Measurements from ENCODE around the gene MN1.

Gene MN1

DNA sequence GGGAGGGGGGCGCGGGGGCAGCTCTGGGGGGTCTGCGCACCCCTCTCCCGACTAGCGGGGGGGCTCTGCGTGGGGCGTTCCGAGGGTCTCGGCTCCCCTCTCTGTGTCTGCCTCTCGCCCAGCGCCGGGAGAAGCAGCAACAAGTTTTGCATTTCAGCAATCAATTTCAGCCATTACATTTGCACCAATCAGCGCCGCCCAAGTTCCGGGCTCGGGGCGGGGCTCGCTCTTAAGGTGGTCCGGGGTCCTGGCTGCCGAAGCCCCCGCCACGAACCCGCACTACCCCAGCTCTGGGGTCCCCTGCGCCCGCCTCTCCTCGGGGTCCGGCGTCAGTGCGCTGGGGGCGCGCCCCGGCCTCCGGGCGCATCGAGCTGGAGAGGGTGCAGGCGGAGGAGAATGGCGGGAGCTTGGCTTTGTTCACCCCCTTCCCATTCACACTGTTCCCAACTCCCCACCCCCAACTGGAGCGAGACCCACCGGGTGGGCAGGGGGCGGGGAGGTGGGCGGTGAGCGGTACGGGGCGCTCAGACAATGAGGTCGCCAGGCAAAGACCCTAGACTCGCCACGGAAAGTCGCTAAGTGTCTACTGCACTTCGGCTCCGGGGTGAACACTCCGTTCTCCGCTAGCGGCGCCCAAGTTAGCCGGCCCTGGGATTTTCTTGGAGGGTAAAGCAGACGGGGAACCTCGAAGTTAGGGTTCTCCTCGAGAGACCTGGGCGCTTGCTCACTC is at the start of gene MN1:
MN1 (minus strand) TSS at position 141 of the 730 bp plus-strand sequence. CDS start 1,213 bp downstream, outside the sequence.
- ATAC-seq (replicated peaks) = peak; percentile 54 to 64
- Mint-ChIP-seq H3K9me3 (no peaks in the 10 kb centered on the region), H3K27me3 (peaks cover 37 to 44% of the 10 kb centered on the region in 2 donors), H3K36me3 (peaks cover 0 to 3% of the 10 kb centered on the region in 2 donors), H3K4me3 (peak within 1 kb of the TSS; percentile 83 to 88), H3K27ac (peak within 1 kb of the TSS; percentile 9), H3K4me1 (peaks cover 9 to 27% of the 10 kb centered on the region in 2 donors)
- peak; percentile 17 for DNase-seq

DNA sequence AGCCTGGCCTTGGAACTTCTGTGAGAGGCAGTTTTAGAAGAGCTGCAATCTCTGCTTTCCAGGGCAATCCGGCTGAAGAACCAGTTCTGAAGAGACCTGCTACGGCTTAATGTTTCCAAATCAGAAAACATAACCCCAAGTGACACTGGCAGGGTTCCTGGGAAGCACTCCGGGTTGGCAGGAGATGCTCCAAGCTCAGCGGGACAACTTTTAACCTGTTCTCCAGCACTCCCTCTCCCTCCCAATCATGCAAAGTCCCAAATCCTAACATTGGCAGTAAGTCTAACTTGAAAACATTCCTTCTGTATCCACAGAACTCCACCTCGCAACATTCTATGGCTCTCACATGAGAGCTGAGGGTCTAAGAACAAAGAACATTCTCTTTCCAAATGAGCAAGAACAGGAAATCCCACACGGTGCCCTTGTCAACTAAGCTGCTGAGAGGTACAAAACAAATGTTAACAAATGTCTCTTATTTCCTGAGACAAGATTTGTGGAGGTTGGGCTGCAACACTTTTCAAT is 48.5 kb upstream of the MN1 start:
- Mint-ChIP-seq H3K4me1 (peaks cover 8 to 17% of the 10 kb centered on the region in 2 donors), H3K9me3 (no peaks in the 10 kb centered on the region), H3K36me3 (peaks cover 57 to 74% of the 10 kb centered on the region in 2 donors), H3K4me3 (no peak overlapping the region), H3K27me3 (no peaks in the 10 kb centered on the region), H3K27ac (peak overlapping the region; percentile 84)
- DNase-seq (no peak), ATAC-seq (replicated peaks) (no peak)

DNA sequence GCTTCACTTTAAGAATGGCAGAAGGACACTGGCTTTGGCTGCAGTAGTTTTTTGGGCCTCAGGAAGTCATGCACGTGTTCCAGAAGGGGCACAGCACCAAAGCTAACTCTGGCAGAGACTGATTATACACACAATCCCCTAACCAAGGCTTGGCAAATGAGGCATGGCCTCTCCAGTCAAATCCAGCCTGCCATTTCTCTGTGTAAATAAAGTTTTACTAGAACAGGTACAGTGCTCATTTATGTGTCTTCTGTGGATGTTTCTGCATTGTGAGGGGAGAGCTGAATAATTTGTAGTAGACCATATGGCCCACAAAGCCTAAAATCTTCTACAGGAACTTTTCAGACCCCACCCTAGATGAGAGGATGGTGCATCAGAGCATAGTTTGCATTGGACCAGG is 46.4 kb upstream of the MN1 start:
- no peak for DNase-seq
- Mint-ChIP-seq H3K9me3 (no peaks in the 10 kb centered on the region), H3K4me3 (no peak overlapping the region), H3K36me3 (peaks cover 51 to 69% of the 10 kb centered on the region in 2 donors), H3K27ac (peak overlapping the region; percentile 2), H3K4me1 (peaks cover 8 to 17% of the 10 kb centered on the region in 2 donors), H3K27me3 (no peaks in the 10 kb centered on the region)
- no peak for ATAC-seq (replicated peaks)

DNA sequence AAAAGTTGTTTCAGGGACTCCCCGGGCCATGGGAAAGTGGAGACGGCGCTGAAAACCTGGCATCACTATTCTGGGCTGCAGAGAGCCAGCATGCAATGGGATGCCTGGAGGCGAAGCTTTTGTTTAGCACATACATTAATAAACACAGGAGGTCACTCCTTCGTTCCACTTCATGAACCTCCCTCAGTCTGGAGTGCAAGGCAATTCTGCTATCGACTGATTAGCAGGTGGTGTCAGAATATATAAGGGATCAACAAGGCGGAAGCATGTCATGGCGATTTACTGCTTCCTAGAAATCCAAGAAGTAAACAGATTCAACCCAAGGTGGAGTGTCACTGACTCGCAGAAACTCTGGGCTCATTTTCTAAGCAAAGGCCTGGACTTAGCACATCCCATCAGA is 45.4 kb upstream of the MN1 start:
- no peak overlapping the region for H3K27ac Mint-ChIP-seq
- peaks cover 50 to 73% of the 10 kb centered on the region in 2 donors for H3K36me3 Mint-ChIP-seq
- H3K4me1 Mint-ChIP-seq = peaks cover 6 to 10% of the 10 kb centered on the region in 2 donors
- no peaks in the 10 kb centered on the region for H3K9me3 Mint-ChIP-seq
- no peak overlapping the region for H3K4me3 Mint-ChIP-seq
- H3K27me3 Mint-ChIP-seq = no peaks in the 10 kb centered on the region
- DNase-seq (no peak), ATAC-seq (replicated peaks) (no peak)

DNA sequence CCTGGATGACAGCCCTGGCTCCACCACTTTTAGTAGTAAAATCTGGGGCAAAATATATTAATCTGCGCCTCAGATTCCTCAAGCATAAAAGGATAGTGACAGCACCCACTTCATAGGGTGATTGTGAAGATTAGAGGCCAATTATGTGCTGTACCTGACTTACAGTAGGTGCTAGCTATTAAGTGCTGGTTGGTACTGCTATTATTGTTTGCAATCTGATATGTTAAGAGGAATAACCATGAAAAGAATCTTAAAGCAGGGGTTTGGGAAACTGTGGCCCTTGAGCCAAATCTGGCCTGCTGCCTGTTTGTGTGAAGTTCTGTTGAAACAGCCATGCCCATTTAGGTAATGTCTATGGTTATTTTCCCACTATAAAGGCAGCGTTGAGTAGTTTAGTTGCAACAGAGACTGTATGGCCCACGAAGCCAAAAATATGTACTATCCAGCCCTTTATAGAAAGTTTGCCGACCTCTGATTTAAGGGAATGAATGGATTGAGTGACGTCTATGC is 44.7 kb upstream of the MN1 start:
- Mint-ChIP-seq H3K36me3 (peaks cover 53 to 76% of the 10 kb centered on the region in 2 donors), H3K9me3 (no peaks in the 10 kb centered on the region), H3K27ac (no peak overlapping the region), H3K27me3 (no peaks in the 10 kb centered on the region), H3K4me3 (no peak overlapping the region), H3K4me1 (peaks cover 5 to 8% of the 10 kb centered on the region in 2 donors)
- no peak for ATAC-seq (replicated peaks)
- no peak for DNase-seq

DNA sequence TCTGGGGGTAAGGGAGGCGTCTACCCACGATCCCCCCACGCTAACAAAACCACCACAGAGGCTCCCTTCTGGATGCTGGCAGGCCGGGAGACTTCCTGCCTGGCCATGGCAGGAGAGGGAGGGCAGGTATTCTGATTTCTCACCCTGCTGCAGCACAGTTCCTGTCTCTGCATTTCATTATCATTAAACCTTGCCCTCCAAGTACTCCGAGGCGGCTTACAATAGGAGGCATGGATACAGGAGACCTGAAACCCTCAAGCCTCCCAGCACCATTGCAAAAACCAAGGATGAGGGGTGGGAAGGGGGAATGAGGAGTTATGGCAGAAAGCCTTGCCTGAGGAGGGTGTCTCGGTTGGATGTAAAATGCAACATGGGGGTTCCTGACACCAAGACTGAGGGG is 44.1 kb upstream of the MN1 start:
- no peaks in the 10 kb centered on the region for H3K9me3 Mint-ChIP-seq
- H3K27me3 Mint-ChIP-seq = no peaks in the 10 kb centered on the region

DNA sequence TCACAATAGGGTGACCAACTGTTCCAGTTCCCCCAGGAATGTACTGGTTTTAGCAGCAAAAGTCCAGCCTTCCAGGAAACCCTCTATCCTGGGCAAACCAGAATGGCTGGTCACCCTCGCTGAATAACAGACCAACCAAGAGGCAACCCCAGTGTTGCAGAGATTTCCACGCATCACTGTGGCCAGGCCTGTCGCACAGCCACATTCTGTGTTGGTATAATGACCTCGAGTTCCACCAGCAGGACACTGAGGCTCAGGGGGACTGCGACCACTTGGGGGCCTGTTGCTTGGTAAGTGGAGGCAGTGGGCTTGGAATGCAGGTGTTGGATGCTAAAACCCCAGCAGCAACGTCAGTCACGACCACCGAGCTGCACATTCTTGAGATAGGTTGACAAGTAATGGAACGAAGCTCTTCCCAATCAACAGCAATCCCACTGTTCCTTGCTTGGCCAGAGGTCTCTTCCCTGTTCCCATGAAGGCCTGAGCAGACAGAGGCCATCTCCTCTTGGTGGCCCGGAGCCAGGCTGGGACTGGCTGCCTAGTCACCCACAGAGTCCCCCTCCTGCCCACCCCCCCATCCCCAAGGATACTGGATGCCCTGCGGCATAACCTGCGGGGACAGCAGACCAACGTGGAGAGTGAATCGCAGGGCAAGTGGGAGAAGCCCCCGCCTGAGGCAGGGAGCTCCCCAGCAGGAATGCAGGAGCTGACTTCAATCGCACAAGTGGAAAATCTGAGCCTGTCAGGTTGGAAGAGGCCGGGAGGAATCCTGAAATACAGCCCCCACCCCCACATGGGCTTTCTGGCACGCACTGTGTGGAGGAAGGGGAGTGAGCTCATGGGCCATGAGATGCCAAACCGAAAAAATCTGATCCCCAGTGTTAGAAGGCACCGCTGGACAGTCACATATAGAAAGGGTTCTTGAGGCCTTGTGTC is 43.4 kb upstream of the MN1 start:
- Mint-ChIP-seq H3K27ac (peak overlapping the region; percentile 37), H3K36me3 (peaks cover 48 to 76% of the 10 kb centered on the region in 2 donors), H3K27me3 (no peaks in the 10 kb centered on the region), H3K9me3 (no peaks in the 10 kb centered on the region), H3K4me1 (peaks cover 0 to 5% of the 10 kb centered on the region in 2 donors), H3K4me3 (no peak overlapping the region)
- no peak for ATAC-seq (replicated peaks)
- no peak for DNase-seq

More for the DNA sequence above, 44.1 kb upstream of the MN1 start:
- peak overlapping the region; percentile 37 for H3K27ac Mint-ChIP-seq
- ATAC-seq (replicated peaks) = no peak
- peaks cover 51 to 77% of the 10 kb centered on the region in 2 donors for H3K36me3 Mint-ChIP-seq
- no peak overlapping the region for H3K4me3 Mint-ChIP-seq
- peaks cover 4 to 5% of the 10 kb centered on the region in 2 donors for H3K4me1 Mint-ChIP-seq
- no peak for DNase-seq

DNA sequence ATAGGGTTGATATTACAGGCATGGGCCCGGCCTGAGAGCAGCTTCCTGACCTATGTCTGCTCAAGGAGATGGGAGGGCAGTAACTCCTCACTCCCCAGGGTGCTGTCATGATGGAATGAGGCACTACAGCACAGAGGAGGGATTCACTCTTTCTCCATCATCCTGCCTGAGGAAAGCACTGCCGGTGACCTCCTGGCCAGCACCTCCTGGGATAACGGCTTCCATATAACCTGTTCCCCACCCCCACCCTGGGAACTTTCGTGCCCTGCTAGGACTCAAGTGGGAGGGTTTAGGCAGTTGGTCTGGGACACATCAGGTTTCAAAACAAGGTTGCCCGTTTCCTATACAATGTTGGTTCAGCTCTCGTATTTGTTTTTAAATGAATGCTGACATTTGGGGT is 42.7 kb upstream of the MN1 start:
- no peaks in the 10 kb centered on the region for H3K27me3 Mint-ChIP-seq

DNA sequence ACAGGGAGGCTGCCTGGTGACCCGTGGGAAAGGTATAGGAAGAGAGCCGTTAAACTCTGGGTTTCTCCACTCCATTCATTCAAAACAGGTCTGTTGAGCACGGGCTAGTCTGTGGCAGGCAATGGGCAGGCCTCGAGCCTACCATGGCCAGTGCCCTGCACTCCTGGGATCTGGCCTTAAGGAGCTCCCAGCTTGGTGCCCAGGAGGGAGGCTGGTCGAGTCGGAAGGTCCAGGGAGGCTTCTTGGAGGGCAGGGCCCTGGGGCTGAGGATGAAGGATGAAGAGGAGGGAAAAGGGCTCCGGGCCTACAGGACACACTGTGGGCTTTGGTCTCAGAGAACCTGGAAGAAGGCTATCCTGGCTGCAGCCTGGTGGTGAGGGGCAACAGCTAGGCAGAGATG is 41.9 kb upstream of the MN1 start:
- ATAC-seq (replicated peaks) (no peak), DNase-seq (no peak)
- Mint-ChIP-seq H3K27me3 (no peaks in the 10 kb centered on the region), H3K27ac (peak overlapping the region; percentile 59), H3K4me3 (no peak overlapping the region), H3K4me1 (peaks cover 0 to 5% of the 10 kb centered on the region in 2 donors), H3K9me3 (peaks cover 3 to 4% of the 10 kb centered on the region in 2 donors), H3K36me3 (peaks cover 49 to 79% of the 10 kb centered on the region in 2 donors)

More for the DNA sequence above, 42.7 kb upstream of the MN1 start:
- DNase-seq (no peak), ATAC-seq (replicated peaks) (no peak)
- H3K9me3 Mint-ChIP-seq = no peaks in the 10 kb centered on the region
- H3K4me1 Mint-ChIP-seq = peaks cover 0 to 5% of the 10 kb centered on the region in 2 donors
- no peak overlapping the region for H3K27ac Mint-ChIP-seq
- H3K4me3 Mint-ChIP-seq = no peak overlapping the region
- peaks cover 49 to 78% of the 10 kb centered on the region in 2 donors for H3K36me3 Mint-ChIP-seq

DNA sequence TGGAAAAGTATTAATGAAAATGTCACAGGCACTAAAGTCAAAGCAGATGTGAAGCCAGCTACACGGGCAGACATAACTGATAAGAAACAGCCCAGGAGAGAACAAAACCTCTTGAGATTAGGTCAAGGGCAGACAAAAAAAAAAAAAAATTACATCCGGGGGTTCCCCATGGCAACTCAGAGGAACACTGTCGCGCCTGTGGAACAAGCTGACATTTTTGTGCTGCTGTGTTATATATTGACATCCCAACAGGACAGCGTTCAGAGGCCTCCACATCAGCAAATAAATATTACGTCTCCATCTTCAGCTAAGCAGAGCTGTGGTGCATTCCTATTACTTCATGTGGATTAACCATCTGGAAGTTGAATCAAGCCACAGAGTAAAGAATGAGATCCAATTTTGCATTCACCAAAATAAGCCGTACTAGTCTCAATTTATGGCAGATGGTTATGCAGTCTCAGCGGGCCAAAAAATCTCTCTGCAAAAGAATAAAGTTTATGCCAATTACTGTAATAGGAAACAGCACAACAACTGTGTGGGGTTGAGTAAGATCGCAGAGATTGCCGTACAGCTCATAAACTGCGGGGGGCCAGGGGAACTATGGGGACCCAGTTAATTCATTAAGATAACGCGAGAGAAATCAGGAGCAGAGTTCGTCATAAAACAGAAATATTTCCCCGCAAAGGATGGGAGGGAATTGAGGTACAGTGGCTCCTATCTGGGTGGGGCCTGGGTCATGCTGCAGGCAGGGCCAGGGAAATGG is 41.3 kb upstream of the MN1 start:
- H3K4me1 Mint-ChIP-seq = peaks cover 0 to 5% of the 10 kb centered on the region in 2 donors
- H3K9me3 Mint-ChIP-seq = peaks cover 4 to 5% of the 10 kb centered on the region in 2 donors
- peak overlapping the region; percentile 59 for H3K27ac Mint-ChIP-seq
- H3K36me3 Mint-ChIP-seq = peaks cover 47 to 76% of the 10 kb centered on the region in 2 donors
- H3K4me3 Mint-ChIP-seq = no peak overlapping the region
- DNase-seq = no peak
- H3K27me3 Mint-ChIP-seq = no peaks in the 10 kb centered on the region
- ATAC-seq (replicated peaks) = no peak

DNA sequence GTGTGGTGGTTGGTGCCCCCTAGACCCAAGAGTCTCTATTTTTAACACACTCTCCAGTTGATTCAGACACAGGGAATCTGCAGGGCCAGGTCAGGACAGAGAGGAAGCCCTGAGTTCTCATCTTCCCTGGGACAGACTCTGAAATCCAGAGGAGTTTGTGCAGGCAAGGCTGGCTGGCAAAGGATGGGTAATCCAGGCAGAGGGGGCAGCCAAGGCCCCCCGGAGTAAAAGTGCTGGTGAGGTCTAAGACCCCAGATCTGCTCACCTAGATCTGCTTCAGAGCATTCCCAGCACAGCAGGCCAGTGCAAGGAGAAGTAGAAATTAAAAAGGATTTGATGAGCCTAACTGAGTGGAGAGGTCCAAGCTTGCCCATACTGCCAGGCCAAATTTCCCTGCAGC is 40.6 kb upstream of the MN1 start:
- Mint-ChIP-seq H3K36me3 (peaks cover 49 to 79% of the 10 kb centered on the region in 2 donors), H3K27ac (no peak overlapping the region), H3K4me3 (no peak overlapping the region), H3K9me3 (peaks cover 4 to 11% of the 10 kb centered on the region in 2 donors), H3K4me1 (peaks cover 0 to 5% of the 10 kb centered on the region in 2 donors), H3K27me3 (no peaks in the 10 kb centered on the region)
- ATAC-seq (replicated peaks) (no peak), DNase-seq (no peak)

DNA sequence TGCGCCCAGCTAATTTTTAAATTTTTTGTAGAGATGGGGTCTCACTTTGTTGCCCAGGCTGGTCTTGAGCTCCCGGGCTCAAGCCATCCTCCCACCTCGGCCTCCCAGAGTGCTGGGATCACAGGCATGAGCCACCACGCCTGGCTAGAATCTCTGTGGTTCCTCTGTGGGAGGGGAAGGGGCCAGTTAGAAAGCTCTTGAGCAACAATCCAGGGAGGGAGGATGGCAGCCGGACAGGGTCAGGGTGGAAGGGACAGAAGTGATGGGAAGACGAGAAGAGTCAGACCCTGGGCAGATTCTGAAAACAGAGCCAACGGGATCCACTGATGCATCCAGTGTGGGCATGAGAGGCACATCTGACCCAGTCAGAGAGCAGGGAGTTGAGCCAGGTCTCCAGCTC is 38.9 kb upstream of the MN1 start:
- Mint-ChIP-seq H3K27ac (no peak overlapping the region), H3K4me1 (peaks cover 0 to 5% of the 10 kb centered on the region in 2 donors), H3K36me3 (peaks cover 52 to 82% of the 10 kb centered on the region in 2 donors), H3K4me3 (no peak overlapping the region), H3K9me3 (peaks cover 4 to 13% of the 10 kb centered on the region in 2 donors), H3K27me3 (no peaks in the 10 kb centered on the region)
- DNase-seq (no peak), ATAC-seq (replicated peaks) (no peak)

DNA sequence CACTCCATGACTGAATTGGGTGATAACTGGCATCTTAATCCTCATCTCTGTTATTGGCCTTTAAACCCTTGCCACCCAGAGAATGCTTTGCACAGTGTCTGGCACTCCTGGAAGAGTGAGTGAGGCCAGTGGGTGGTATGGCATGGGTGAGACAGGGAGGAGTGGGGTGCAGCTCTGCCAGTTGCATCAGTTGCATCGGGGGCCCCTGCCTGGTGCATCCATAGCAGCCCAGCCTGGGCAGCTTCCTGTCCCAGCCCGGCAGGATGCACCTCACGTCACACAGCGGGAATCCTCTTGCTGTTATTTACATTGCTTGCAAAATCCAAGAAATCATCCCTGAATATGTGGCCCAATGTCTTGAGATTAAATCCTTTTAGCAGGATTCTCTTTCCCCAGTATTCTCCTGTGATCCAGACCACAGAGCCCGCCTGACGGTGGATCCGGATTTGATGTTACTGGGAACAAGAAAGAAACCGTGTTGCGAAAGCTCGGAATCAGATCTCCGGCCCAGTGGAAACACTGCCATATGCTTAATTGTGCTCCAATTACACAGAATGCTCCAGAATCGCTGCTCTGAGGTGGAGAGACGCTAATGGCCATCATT is 37.6 kb upstream of the MN1 start:
- ATAC-seq (replicated peaks) = no peak
- no peak overlapping the region for H3K27ac Mint-ChIP-seq

More for the DNA sequence above, 37.6 kb upstream of the MN1 start:
- peaks cover 0 to 5% of the 10 kb centered on the region in 2 donors for H3K4me1 Mint-ChIP-seq
- H3K9me3 Mint-ChIP-seq = peaks cover 4 to 13% of the 10 kb centered on the region in 2 donors
- peaks cover 57 to 84% of the 10 kb centered on the region in 2 donors for H3K36me3 Mint-ChIP-seq
- no peaks in the 10 kb centered on the region for H3K27me3 Mint-ChIP-seq
- DNase-seq = no peak
- H3K4me3 Mint-ChIP-seq = no peak overlapping the region

All from stimulated activated naive B cell treated with anti-CD40 and anti-IgM and Interleukin-4, amounts not matched to agents 10 μg/mL and 1 μg/mL and 100 μg/mL, for 72 hours (primary cell).